Stimulated activated CD4-positive, alpha-beta T cell treated with anti-CD3 and anti-CD28 coated beads, TNF-alpha, amount 100 ng/mL, for 48 hours (primary cell): Measurements from ENCODE around the gene BCKDK.
"Not testable (repeated sequence)": the region's sequence is repeated elsewhere in the genome, so short reads cannot be mapped to it uniquely, and the experiment has no call there.

Experiments used
- DNase-seq, 3 donors: peaks; one replicate each; pipeline ENCODE4 v3.0.0-alpha.2; 2020; ENCODE audit warnings: low read depth in 3 of 3

Gene BCKDK

GRCh38 chr16:31120129-31120528, 11.9 kb downstream of the BCKDK start:
- DNase-seq: no peak

GRCh38 chr16:31125844-31126243, 17.7 kb downstream of the BCKDK start:
- DNase-seq: no peak

- DNase-seq: no peak
These were observed 19.0 kb downstream of the BCKDK start for GRCh38 chr16:31127182-31127581.

DNA sequence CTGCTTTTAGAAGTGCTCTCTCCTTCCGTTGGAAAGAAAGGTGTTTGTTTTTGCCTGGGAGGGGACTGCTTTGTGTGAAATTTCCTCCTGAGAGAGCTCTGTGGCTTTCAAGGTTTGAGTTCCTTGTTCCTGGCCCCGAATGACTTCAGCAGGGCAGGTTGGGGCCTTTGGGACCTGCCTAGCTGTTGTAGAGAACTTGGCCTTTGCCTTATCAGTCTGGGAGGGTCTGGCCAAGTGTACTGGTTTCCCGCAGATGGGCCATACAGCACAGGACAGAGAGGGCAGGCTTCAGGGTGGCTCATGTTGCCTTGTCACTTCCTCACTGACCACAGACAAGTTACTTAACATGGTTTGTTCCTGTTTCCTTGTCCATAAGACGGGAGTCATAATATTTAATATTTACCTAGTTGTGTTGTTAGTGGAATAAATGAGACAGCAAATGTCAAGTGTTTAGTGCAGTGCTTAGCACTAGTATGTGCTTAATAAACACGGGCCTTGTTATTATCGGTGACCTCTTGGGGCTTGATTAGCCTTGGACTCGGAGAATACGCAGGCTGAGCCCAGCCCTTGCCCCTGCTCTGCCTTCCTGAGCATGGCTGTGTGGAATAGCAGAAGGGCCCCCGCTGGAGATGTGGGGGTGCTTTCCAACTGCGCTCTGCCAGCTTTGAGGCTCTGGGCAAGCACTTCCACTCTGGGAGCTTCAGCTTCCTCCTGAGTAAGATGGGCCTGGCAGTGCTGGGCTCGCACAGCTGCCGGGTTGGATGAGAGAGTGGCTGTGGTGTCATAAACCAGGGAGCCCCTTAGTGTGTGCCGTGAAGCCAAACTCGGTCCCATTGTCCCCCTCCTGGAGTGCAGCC, 20.8 kb downstream of the BCKDK start:
- no peak for DNase-seq

- no peak for DNase-seq
These were observed 21.6 kb downstream of the BCKDK start for GRCh38 chr16:31129568-31130335.

DNA sequence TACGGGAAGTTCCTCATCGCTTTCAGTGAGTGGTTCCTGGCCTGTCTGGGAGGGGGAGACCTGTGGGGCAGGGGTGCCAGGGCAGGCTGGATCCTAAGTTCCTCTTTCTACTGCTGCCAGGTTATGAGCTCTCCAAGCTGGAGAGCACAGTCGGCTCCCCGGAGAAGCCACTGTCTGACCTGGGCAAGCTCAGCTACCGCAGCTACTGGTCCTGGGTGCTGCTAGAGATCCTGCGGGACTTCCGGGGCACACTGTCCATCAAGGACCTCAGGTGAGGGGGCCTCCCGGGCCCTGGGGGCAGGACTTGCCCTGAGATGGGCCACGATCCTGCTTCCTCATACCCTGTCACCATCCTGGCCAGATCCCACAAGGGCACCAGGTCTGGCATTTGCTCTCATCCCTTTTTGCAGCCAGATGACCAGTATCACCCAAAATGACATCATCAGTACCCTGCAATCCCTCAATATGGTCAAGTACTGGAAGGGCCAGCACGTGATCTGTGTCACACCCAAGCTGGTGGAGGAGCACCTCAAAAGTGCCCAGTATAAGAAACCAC, 22.2 kb downstream of the BCKDK start:
- no peak for DNase-seq

- DNase-seq: no peak
These were observed 22.7 kb downstream of the BCKDK start for GRCh38 chr16:31130899-31131298.

GRCh38 chr16:31131416-31131815, 23.2 kb downstream of the BCKDK start:
- no peak for DNase-seq

DNA sequence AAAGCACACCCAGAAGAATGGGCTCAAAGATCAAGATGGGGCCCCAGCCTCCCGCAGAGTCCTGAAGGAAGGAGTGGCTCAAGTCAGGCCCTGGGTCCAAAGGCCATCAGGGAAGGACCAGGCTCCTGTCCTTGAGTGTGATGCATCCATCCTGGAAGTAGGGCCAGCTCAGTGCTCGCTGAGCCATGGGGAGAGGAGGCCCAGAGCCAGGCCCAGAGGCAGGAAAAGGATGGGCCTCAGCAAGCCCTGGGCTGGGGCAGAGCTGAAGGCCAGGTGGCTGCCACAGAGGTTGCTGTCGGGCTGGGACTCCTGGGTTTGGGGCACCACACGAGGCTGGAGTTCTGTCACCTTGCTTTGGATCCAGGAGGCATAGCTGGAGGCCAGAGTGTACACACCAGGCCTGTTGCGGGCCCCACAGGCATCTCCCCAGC, 23.7 kb downstream of the BCKDK start:
- DNase-seq: no peak

DNA sequence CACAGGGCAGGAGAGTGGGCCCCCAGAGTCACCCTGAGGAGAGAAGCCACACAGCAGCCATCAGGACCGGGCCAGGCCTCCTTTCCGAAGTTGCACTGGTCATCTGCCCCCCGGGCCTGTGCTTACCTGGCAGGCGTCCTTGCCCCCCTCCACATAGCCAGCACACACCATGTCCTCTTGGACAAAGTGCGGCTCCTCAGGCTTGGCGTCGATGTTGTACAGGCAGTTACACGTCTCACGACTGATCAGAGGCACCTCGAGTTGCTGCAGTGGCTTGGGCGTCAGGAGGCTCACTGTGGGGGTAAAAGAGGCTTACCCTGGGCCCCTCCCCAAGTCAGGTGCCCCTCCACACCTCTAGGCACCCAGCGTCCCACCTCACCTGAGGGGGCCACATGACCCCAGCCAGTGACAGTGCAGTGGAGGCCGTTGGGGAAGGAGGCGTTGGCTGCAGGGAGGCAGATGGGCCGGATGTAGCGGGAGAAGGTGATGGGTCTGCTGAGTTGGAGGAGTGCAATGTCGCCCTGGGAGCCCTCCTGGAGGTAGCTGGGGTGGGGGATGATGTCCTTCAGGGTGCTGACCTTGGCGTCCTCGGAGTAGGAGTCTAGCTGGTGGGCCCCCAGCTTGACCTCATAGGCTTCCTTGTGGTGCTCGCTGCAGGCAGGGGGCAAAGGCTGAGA, 24.3 kb downstream of the BCKDK start:
- no peak for DNase-seq

DNA sequence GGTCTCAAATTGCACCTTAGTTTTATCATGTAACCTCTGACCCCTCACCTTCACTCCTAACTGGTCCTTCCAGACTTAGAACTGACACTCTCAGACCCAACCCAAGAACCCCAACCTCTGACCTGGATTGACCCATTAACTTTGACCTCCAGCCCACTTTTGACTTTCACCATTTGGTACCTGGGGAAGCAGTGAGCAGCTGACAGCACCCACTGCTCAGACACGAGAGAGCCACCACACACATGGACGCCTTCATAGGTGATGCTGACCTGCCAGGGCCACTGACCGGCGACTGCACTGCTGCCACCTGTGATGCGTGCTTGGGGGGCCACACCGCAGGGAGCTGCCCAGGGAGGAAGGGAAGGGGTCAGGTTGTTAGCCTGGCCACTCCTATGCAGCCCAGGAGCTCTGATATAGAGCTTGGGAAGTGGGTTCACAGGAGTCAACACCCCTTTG, 24.9 kb downstream of the BCKDK start:
- no peak for DNase-seq

DNA sequence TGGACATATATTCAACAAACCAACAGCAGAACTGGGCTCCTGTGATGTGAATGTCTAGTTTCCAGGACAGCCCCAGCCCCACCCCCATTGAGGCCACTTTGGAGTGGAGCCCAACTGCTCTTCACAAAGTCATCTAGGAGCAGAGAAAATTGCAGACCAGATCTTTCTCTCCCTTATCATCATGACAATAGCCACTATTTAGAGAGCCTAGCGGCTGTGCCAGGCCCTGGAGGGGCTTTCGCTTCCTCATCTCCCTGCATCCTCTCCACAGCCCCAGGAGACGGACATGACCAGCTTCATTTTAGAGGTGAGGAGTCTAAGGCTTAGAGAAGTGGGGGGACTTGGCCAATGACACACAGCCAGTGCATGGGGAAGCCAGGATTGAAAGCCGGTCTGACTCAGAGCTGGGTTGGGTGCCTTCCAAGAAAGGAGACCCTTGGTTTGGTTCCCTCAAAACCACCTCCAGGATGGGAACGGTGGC, 25.9 kb downstream of the BCKDK start:
- DNase-seq: no peak

GRCh38 chr16:31134625-31135534, 26.7 kb downstream of the BCKDK start:
- no peak for DNase-seq

DNA sequence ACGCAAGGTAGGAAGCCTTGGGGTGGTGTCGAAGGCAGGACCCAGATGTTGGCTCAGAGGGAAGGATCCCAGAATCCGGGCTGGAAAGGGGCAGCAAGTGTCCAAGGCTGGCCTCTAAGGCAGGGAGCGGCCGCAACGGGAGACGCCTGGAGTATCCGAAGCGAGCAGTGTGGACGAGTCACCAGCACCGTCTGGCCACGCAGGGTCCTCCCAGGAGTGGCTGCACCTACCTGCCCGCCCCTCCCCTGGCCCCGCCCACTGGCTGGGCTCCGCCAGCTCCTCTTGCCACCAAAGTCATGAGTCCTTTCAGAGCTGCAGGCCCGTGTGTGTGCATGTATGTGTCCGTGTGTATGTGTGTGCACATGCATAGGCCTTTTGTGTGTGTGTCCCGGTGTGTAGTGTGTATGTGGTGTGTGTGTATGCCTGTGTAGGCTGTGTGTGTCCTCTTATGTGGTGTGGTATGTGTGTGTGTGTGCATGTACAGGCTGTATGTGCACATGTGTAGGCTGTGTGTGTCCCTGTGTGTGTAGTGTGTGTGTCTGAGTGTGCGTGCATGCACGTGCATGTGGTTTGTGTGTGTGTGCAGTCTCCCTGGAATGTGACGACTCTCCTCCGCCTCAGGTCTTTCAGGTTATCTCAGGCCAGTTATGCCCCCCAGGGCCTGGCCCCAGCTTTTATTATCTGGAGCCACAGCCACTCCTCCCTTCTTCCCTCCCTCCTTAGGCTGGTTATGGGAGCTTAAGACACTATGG, 27.5 kb downstream of the BCKDK start, which contains the start of gene PRSS8:
Gene PRSS8, minus strand, starts transcription at position 193 of the 752 bp plus-strand sequence. CDS start 229 bp downstream, outside the sequence.
- no peak for DNase-seq

GRCh38 chr16:31136287-31136662, 28.1 kb downstream of the BCKDK start:
- DNase-seq: no peak

GRCh38 chr16:31136822-31137499, 28.8 kb downstream of the BCKDK start:
- not testable (repeated sequence) for DNase-seq

DNA sequence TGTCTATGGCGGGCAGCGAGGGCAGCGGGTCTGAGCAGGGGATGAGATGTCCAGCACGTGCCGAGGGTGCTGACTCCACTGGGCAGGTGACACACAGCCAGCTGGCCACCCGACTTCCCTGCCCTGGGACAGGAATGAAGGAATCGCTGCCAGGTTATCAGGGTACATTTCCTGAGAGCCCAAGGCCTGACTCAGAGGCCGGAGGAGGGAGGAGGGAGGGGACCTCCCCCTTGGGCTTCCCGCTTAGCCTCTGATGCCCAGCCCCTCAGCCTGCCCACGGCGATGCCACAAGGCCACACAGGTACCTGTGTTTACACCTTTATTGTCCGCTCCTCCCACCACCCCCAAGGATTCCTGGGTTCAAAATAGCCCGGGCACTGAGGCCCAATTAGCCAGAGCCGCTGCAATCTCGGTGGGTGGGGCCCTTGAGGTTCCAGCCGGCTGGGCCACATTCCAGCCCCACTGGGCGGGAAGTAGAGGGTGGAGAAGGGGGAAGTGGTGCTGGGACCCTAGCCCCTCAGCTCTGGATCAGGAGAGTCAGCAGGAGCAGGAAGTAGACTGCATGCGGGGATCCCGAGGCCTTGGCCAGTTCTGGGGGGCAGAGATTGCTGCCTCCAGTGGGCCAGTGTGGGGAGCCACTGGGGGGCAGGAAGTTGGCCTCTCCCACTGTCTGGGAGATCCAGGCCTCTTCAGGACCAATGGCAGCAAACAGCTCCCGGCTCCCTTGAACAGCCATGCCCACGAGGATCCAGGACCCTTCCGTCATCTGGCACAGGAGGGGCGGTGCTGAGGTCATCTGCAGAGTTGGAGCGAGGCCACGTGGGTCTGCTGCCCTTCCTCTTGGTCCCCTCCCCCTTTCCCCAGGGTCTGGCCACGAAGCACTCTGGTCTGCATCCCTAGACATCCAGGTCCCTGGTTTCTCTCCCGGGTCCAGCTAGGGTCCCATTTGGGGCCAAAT, 30.7 kb downstream of the BCKDK start:
- no peak for DNase-seq

GRCh38 chr16:31141071-31141469, 32.9 kb downstream of the BCKDK start:
- not testable (repeated sequence) for DNase-seq
